Activated T-helper 17 cell treated with anti-CD3 and anti-CD28 coated beads, Interleukin-2, amount 50 U/mL, for 72 hours (primary cell): ENCODE measurements around the gene DAD1. TPM values are rescaled to one million over a fixed set of nuclear protein-coding genes. Genes with fewer than 3 reads are reported as not detected.
"Not testable (repeated sequence)": the region's sequence is repeated elsewhere in the genome, so short reads cannot be mapped to it uniquely, and the experiment has no call there.

Experiments used
- ATAC-seq: fragments of 150-1000 bp; cut with Tn5 transposase; replicated peaks from 2 replicates; pipeline ENCODE4 v1.10.0; 2021; ENCODE audit warnings: mild to moderate bottlenecking, moderate library complexity
- H3K27ac Mint-ChIP-seq: one replicate; pipeline ENCODE4 v1.8.0; 2022; ENCODE audit warnings: mixed read lengths
- H3K27me3 Mint-ChIP-seq: one replicate; pipeline ENCODE4 v1.8.0; 2022; ENCODE audit warnings: mixed read lengths
- H3K36me3 Mint-ChIP-seq: one replicate; pipeline ENCODE4 v1.8.0; 2022; ENCODE audit warnings: low read depth, mild to moderate bottlenecking, mixed read lengths
- H3K4me1 Mint-ChIP-seq: one replicate; pipeline ENCODE4 v1.8.0; 2022; ENCODE audit warnings: mixed read lengths
- H3K4me3 Mint-ChIP-seq: one replicate; pipeline ENCODE4 v1.8.0; 2022; ENCODE audit warnings: mild to moderate bottlenecking, mixed read lengths
- H3K9me3 Mint-ChIP-seq: one replicate; pipeline ENCODE4 v1.8.0; 2022; ENCODE audit warnings: mixed read lengths
- total RNA-seq, 2 donors: library from RNA; stranded (reverse); gene quantifications; one replicate each; pipeline ENCODE4 v1.2.3, GENCODE V29; 2022

The DAD1 gene
- total RNA-seq, 2 donors from 2014 or later: 218 to 229 TPM

DNA sequence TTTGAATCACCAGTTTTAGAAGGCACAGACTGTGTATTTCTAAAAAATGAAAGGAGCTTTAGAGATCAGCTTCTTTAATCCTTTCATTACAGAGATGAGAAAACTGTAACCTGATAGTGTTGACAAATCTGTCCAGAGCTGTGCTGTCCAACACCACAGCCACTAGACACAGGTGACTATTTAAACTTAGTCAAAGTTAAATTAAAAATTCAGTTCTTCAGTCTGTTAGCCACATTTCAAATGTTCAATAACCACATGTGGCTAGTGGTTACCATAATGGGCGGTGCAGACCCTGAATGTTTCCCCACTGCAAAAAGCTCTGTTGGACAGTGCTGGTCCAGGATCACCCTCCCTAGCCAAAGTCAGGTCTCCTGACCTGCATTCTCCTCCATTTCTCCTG is 21.6 kb downstream of the DAD1 start:
- peaks cover 99% of the 10 kb centered on the region for H3K36me3 Mint-ChIP-seq
- H3K9me3 Mint-ChIP-seq: no peaks in the 10 kb centered on the region
- peak overlapping the region; percentile 99 for H3K27ac Mint-ChIP-seq
- peak overlapping the region; percentile 88 for H3K4me3 Mint-ChIP-seq
- ATAC-seq: peak; percentile 31
- no peaks in the 10 kb centered on the region for H3K27me3 Mint-ChIP-seq
- peaks cover 50% of the 10 kb centered on the region for H3K4me1 Mint-ChIP-seq

DNA sequence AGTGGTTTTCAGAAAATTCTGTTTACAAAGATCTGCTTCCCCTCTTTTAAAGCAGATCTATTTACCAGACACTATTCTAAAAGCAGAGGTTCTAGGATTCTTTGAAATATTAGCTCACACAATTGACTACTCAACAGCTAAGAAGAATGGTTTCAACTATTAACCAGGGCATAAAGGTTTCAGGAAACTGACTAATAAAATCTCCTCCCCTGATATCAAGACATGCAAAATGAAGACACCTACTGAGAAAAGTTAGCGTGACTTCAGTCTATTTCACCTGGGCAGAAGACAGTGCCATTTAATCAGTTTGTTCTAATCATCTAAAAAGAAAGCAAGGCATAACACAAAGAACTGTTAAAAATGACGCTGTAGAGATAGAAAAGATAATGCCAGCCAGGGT is 22.2 kb downstream of the DAD1 start:
- H3K9me3 Mint-ChIP-seq: no peaks in the 10 kb centered on the region
- H3K36me3 Mint-ChIP-seq: peaks cover 98% of the 10 kb centered on the region
- peak overlapping the region; percentile 99 for H3K27ac Mint-ChIP-seq
- peak; percentile 52 for ATAC-seq
- peak overlapping the region; percentile 88 for H3K4me3 Mint-ChIP-seq
- no peaks in the 10 kb centered on the region for H3K27me3 Mint-ChIP-seq
- H3K4me1 Mint-ChIP-seq: peaks cover 50% of the 10 kb centered on the region

DNA sequence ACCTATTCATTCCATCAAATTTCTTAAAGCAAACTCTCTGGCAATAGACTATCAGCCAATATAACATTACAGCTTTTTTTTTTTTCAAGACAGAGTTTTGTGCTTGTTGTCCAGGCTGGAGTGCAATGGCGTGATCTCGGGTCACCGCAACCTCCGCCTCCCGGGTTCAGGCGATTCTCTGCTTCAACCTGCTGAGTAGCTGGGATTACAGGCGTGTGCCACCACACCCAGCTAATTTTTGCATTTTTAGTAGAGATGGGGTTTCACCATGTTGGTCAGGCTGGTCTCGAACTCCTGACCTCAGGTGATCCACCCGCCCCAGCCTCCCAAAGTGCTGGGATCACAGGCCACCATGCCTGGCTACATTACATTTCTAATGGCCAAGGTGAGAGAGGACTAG is 22.8 kb downstream of the DAD1 start:
- H3K27ac Mint-ChIP-seq: peak overlapping the region; percentile 99
- peaks cover 98% of the 10 kb centered on the region for H3K36me3 Mint-ChIP-seq
- H3K9me3 Mint-ChIP-seq, H3K27me3 Mint-ChIP-seq, ATAC-seq: not testable (repeated sequence)
- H3K4me1 Mint-ChIP-seq: peaks cover 56% of the 10 kb centered on the region
- peak overlapping the region; percentile 88 for H3K4me3 Mint-ChIP-seq

DNA sequence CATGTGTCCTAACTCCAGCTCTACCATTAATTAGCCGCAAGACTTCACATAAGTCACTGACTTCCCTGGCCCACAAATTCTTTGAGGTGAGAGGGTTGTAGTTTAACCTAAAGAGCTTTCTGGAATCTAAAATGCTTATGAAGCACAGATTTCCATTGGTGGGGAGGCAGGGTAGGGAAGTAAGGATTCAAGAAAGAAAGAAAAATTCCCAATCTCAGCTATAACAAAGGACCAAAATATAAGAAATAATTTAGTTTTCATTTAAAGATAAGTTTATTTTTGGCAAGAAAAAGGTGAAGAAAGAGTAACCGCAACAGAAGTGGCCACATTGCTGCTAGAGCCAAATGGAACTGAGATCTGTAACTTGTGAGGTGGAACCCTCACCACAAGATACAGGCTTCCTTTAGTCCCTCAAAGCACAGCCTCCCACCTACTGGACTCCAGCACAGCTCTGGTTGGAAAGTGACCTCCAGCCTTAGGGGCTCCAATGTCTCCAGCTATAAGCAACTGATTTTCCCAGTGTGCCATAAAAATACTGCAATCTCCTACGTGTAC is 23.6 kb downstream of the DAD1 start:
- Mint-ChIP-seq H3K4me3 (peak overlapping the region; percentile 88), H3K27me3 (no peaks in the 10 kb centered on the region), H3K4me1 (peaks cover 62% of the 10 kb centered on the region), H3K9me3 (no peaks in the 10 kb centered on the region), H3K36me3 (peaks cover 90% of the 10 kb centered on the region), H3K27ac (peak overlapping the region; percentile 99)
- ATAC-seq: no peak

DNA sequence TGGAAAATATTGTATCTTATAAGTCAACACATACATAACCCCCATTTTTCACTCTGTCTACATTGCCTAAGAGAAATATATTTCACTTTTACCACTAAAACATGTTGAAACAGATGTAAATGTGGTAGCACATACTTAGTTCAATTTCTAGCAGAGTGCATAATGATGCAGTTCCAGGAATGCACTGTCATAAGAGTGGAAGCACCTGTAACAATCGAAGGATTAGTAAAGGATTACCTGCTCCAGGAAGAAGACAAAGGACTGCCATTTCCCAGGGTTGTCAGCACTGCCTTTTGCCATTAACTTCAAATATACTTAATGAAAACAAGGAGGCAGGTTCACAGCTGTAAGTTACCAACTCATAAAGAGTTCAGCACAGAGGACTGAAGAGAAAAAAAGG is 24.6 kb downstream of the DAD1 start:
- ATAC-seq: no peak
- Mint-ChIP-seq H3K36me3 (peaks cover 85% of the 10 kb centered on the region), H3K4me3 (peak overlapping the region; percentile 88), H3K9me3 (no peaks in the 10 kb centered on the region), H3K27me3 (no peaks in the 10 kb centered on the region), H3K27ac (peak overlapping the region; percentile 99), H3K4me1 (peaks cover 60% of the 10 kb centered on the region)

DNA sequence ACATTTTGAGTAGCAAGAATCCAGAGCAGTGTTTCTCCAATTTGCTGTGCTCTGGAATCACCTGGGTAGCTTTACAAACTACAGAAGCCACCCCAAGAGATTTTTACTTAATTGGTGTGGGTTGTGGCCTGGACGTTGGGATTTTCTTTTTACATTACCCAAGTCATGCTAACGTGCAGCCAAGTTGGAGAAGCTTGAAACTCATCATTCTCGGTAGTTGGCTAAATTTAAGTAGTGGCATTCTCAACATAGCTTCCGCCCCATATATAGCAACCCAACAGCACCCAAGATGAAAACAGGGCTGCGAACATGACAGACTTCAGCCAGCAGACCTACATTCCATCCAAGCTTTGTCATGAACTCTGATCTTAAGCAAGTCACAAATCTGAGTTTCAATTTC is 25.0 kb downstream of the DAD1 start:
- Mint-ChIP-seq H3K9me3 (no peaks in the 10 kb centered on the region), H3K27me3 (no peaks in the 10 kb centered on the region), H3K27ac (peak overlapping the region; percentile 99), H3K4me1 (peaks cover 60% of the 10 kb centered on the region), H3K36me3 (peaks cover 82% of the 10 kb centered on the region), H3K4me3 (peak overlapping the region; percentile 88)
- ATAC-seq: peak; percentile 20

DNA sequence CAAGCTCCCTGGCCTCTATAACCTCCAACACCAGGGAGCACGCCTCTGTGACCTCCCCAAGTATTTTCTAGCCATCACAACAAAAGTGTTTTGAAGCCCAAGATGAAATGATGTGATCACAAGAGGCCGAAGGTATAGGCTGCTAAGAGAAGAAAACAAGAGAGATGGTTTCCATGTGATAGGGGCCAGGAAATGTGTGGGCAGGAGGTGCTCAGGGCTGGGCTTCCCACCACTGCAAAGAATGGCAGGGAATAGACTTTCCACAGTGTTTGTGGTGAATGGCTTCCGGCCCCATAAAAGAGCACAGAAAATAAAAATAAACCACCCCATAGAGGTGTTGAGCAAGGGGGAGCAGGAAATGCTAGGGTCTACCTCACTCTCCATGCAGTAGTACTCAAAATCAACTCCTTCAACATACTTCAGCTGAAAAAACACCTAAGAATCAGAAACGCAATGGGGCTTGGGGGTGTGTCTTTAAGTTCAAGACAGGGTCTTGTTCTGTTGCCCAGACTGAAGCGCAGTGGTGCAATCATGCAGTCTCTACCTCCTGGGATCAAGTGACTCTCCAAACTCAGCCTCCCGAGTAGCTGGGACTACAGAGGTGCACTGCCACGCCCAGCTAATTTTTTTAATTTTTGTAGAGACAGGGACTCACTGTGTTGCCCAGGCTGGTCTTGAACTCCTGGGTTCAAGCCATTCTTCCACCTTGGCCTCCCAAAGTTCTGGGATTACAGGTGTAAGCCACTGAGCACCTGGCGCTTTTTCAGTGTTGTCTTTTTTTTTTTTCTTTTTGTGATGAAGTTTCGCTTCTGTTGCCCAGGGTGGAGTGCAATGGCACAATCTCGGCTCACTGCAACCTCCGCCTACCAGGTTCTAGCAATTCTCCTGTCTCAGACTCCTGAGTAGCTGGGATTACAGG is 27.1 kb downstream of the DAD1 start:
- Mint-ChIP-seq H3K4me3 (peak overlapping the region; percentile 88), H3K9me3 (no peaks in the 10 kb centered on the region), H3K36me3 (peaks cover 75% of the 10 kb centered on the region), H3K27me3 (no peaks in the 10 kb centered on the region), H3K27ac (peak overlapping the region; percentile 99), H3K4me1 (peaks cover 46% of the 10 kb centered on the region)
- ATAC-seq: peak; percentile 33

DNA sequence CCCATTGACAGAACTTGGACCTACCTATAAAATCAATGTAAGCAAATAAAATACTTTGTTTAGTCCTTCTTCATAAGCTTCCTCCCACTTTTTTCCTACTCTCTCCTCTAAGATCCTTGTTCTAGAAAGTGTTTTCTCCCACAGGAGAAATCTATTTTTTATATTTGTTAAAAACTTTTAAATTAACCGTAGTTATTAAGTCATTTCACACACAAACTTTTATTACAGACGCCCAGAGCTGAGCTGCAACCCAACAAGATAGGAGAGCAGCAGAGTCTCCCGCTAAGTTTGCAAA is 27.7 kb downstream of the DAD1 start:
- ATAC-seq: no peak
- Mint-ChIP-seq H3K27me3 (no peaks in the 10 kb centered on the region), H3K4me3 (peak overlapping the region; percentile 88), H3K36me3 (peaks cover 75% of the 10 kb centered on the region), H3K27ac (peak overlapping the region; percentile 99), H3K4me1 (peaks cover 45% of the 10 kb centered on the region), H3K9me3 (no peaks in the 10 kb centered on the region)

DNA sequence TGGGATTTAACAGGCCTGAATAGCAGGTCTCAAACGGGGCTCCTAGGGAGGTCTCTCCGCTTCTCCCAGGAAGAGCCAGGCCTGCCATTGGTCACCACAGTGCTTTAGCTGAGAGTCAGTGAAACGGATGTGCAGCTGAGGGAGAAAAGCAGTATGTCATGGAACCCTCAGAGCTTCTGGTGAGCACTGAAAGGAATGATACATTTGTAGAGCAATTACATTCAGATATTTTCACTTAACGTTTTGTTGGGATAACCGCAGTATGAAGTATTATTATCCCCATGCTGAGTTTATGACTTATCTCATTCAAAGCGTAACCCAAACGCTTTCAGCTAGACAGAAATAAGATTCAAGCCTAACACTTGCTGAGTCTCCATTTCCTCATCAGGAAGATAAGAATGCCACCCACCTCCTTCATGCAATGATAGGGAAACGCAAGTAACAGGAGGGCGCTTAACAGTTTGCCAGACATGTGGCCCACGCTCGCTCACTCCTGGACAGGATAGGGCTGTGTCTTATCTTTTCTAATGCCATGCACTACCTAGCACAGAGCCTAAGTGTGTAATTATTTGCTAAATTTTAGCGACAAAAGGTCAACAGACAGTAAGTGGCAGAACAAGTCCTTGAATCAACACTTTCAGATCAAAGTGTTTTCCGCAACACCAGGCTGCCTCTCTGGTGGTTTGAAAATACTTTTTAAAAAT is 28.2 kb downstream of the DAD1 start:
- H3K36me3 Mint-ChIP-seq: peaks cover 75% of the 10 kb centered on the region

DNA sequence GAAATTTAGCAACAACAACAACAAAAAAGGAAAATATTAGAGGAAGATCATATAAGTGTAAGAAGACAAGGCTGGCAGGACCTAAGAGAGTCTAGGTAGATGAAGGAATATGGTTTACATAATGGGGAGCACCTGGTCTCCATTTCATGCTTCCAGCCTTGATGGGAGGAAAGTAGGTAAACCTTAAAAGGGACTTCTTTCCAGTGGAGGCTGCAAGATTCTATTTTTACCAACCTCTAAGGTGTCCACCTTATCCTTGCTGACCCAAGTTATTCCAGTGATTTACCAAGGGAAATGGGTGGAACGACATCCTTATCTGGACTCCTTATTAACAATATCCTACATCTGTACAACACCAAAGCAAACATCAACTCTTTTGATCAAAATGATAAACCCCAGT is 30.0 kb downstream of the DAD1 start:
- peak overlapping the region; percentile 99 for H3K27ac Mint-ChIP-seq
- H3K27me3 Mint-ChIP-seq: no peaks in the 10 kb centered on the region
- H3K4me3 Mint-ChIP-seq: peak overlapping the region; percentile 88
- H3K36me3 Mint-ChIP-seq: peaks cover 67% of the 10 kb centered on the region
- H3K4me1 Mint-ChIP-seq: peaks cover 44% of the 10 kb centered on the region
- no peaks in the 10 kb centered on the region for H3K9me3 Mint-ChIP-seq
- ATAC-seq: no peak

More for the DNA sequence above, 28.2 kb downstream of the DAD1 start:
- H3K4me3 Mint-ChIP-seq: peak overlapping the region; percentile 88
- no peaks in the 10 kb centered on the region for H3K9me3 Mint-ChIP-seq
- no peaks in the 10 kb centered on the region for H3K27me3 Mint-ChIP-seq
- H3K4me1 Mint-ChIP-seq: peaks cover 50% of the 10 kb centered on the region
- H3K27ac Mint-ChIP-seq: peak overlapping the region; percentile 99
- ATAC-seq: peak; percentile 5

DNA sequence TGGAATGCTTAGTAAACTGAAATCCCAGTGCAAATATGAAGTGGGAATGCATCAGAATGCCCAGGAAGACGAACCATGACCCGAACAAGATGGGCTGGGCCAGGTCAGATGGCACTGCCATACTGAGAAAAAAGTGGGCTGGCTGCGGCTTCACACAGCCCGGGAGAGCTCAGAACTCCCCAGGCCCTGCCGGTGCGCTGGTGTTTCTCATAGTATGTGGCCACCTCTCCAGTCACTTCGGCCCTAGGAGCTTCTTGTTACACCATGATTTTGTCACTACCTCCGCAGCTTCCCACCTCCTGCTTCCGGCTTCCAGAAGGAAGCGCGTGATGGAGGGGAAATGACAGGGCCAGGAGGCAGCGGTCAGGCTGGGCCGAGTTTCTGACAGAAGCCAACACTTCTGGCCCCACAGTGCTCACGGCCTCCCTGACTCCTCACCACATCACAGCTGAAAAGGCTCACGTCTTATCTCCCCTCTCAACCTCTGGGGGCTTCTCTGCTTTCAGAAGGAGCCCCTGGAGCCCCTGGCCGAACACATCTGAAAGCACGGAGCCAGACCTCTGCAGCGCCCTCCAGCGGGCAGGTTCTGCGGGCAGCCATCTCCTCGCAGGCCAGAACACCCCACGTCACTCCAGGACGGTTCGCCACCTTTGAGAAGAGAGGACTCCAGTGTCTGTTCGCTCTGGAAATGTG is 30.7 kb downstream of the DAD1 start:
- peak overlapping the region; percentile 99 for H3K27ac Mint-ChIP-seq
- peak; percentile 29 for ATAC-seq
- H3K36me3 Mint-ChIP-seq: peaks cover 66% of the 10 kb centered on the region
- peak overlapping the region; percentile 88 for H3K4me3 Mint-ChIP-seq
- no peaks in the 10 kb centered on the region for H3K27me3 Mint-ChIP-seq
- no peaks in the 10 kb centered on the region for H3K9me3 Mint-ChIP-seq
- H3K4me1 Mint-ChIP-seq: peaks cover 41% of the 10 kb centered on the region

DNA sequence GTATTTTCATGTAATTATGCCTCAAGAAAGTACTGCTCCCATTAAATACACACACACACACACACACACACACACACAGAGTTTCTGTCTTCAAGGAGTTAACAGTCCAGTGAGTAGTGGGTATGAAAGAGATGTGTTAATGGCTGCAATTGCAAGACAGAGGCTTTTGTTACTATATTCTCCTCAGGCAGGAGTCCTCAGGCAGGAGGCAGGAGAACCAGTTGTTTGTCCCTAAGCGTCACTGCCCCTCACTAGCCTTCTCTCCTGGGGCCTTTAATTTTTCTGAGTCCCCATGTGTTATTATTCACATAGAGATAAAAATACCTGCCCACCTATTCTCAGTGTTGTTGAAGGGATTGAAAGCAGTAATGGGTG is 31.2 kb downstream of the DAD1 start:
- Mint-ChIP-seq H3K27me3 (no peaks in the 10 kb centered on the region), H3K4me3 (peak overlapping the region; percentile 88), H3K36me3 (peaks cover 66% of the 10 kb centered on the region), H3K4me1 (peaks cover 41% of the 10 kb centered on the region), H3K9me3 (no peaks in the 10 kb centered on the region), H3K27ac (peak overlapping the region; percentile 99)
- no peak for ATAC-seq

DNA sequence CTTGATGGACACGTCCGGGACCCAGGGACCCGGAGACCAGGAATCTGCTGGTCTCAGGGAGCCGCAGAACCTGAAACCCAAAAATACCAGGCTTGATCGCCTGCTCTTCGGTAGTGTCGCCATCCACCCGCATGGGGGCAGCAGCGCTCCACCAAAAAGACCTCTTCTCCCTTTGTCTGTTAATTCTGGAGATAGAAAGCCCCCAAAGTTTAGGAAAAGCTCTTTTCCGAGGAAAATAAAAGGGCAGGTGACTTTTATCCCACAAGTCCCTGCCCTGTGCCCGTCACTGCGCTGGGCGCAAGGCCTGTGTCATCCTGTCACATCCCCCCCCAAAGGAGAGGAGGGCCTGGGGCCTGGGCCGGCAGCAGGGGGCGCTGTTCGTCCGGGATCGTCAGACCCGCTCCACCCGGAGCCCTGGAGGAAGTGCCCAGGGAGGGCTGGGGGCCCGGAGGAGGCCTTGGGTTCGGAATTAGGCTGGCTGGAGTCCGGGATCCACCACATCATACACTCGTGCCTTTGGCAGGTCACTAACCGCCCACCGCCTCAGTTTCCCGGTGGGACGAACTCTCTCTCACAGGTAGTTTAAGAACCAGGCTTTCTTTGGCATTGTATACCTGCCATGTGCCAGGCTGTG is 31.9 kb downstream of the DAD1 start:
- peak; percentile 13 for ATAC-seq

More for the DNA sequence above, 31.9 kb downstream of the DAD1 start:
- Mint-ChIP-seq H3K9me3 (no peaks in the 10 kb centered on the region), H3K36me3 (peaks cover 68% of the 10 kb centered on the region), H3K4me3 (peak overlapping the region; percentile 88), H3K27me3 (no peaks in the 10 kb centered on the region), H3K4me1 (peaks cover 44% of the 10 kb centered on the region), H3K27ac (peak overlapping the region; percentile 99)
